Keratinocyte (primary cell): ENCODE measurements around the gene KSR2. TPM values are rescaled to one million over a fixed set of nuclear protein-coding genes. Genes with fewer than 3 reads are reported as not detected.

Experiments
- DNase-seq: peaks from one replicate; pipeline ENCODE4 v3.0.0-alpha.2; 2011; ENCODE audit warnings: low read depth, missing footprints, low spot score
- FAIRE-seq: peaks from 2 replicates; lab custom pipeline; 2011; peaks lifted over from hg19 to GRCh38; lab: Jason Lieb, UNC
- H2AFZ ChIP-seq: 2 replicates; pipeline ENCODE4 v1.6.0; 2012; ENCODE audit warnings: low read length, control low read depth, inconsistent platforms; ENCODE audit not compliant: control insufficient read depth
- H3K27ac ChIP-seq: 2 replicates; pipeline ENCODE4 v1.5.1; 2011; ENCODE audit warnings: low read length; ENCODE audit not compliant: control insufficient read depth, insufficient read depth
- H3K27me3 ChIP-seq: 3 replicates; pipeline ENCODE4 v1.6.0; 2011; ENCODE audit warnings: low read length; ENCODE audit not compliant: control insufficient read depth, insufficient read depth; ENCODE audit errors: extremely low read depth
- H3K36me3 ChIP-seq, 2 experiments: 2 replicates in 1 of 2; 3 replicates in 1 of 2; pipeline ENCODE4 v1.5.1; 2011; ENCODE audit warnings: low read length in 2 of 2, mild to moderate bottlenecking in 1 of 2; ENCODE audit not compliant: control insufficient read depth in 2 of 2, insufficient read depth in 2 of 2; ENCODE audit errors: extremely low read depth in 1 of 2
- H3K4me1 ChIP-seq: 3 replicates; pipeline ENCODE4 v1.5.1; 2011; ENCODE audit warnings: low read length; ENCODE audit not compliant: control insufficient read depth, insufficient read depth; ENCODE audit errors: extremely low read depth
- H3K4me2 ChIP-seq: 3 replicates; pipeline ENCODE4 v1.6.0; 2011; ENCODE audit warnings: low read depth, low read length; ENCODE audit not compliant: control insufficient read depth, insufficient read depth; ENCODE audit errors: extremely low read depth
- H3K4me3 ChIP-seq, 3 experiments: fragments of 200-600 bp in 1 of 3; sonication (generic) in 1 of 3; 2 replicates in 2 of 3; 3 replicates in 1 of 3; pipeline ENCODE4 v1.5.1; 2011 to 2016; ENCODE audit warnings: low read length in 3 of 3, mild to moderate bottlenecking in 3 of 3, control low read depth in 2 of 3, inconsistent platforms in 1 of 3, low read depth in 1 of 3, mixed read lengths in 1 of 3, mixed run types in 1 of 3, moderate library complexity in 1 of 3; ENCODE audit not compliant: control insufficient read depth in 2 of 3, insufficient read depth in 2 of 3; ENCODE audit errors: extremely low read depth in 1 of 3
- H3K79me2 ChIP-seq: 2 replicates; pipeline ENCODE4 v1.6.0; 2012; ENCODE audit warnings: low read length; ENCODE audit not compliant: control insufficient read depth, insufficient read depth
- H3K9ac ChIP-seq: 3 replicates; pipeline ENCODE4 v1.6.0; 2011; ENCODE audit warnings: low read length; ENCODE audit not compliant: control insufficient read depth, insufficient read depth; ENCODE audit errors: extremely low read depth
- H3K9me1 ChIP-seq: 3 replicates; pipeline ENCODE4 v1.6.0; 2011; ENCODE audit warnings: low read length; ENCODE audit not compliant: control insufficient read depth, insufficient read depth; ENCODE audit errors: extremely low read depth
- H3K9me3 ChIP-seq: 2 replicates; pipeline ENCODE4 v1.5.1; 2012; ENCODE audit warnings: low read depth, low read length; ENCODE audit not compliant: control insufficient read depth
- H4K20me1 ChIP-seq: 3 replicates; pipeline ENCODE4 v1.6.0; 2011; ENCODE audit warnings: low read length; ENCODE audit not compliant: control insufficient read depth, insufficient read depth; ENCODE audit errors: extremely low read depth
- CTCF ChIP-seq, 3 experiments: IDR thresholded peaks in 1 of 3; conservative IDR thresholded peaks in 1 of 3; optimal IDR thresholded peaks in 1 of 3; 2 replicates in 2 of 3; 3 replicates in 1 of 3; pipeline versions ENCODE3 to v1.5.1; 2011; ENCODE audit warnings: low read length in 3 of 3, mild to moderate bottlenecking in 3 of 3, moderate library complexity in 2 of 3, control low read depth in 1 of 3, inconsistent platforms in 1 of 3; ENCODE audit not compliant: insufficient read depth in 2 of 3; ENCODE audit errors: extremely low read depth in 1 of 3
- EZH2 ChIP-seq: IDR thresholded peaks from one replicate; pipeline ENCODE4 v1.6.1; 2012; ENCODE audit warnings: inconsistent platforms, mild to moderate bottlenecking, low read length, moderate library complexity
- dilution Hi-C: fragments of 300-500 bp; cut with MboI; formaldehyde crosslinking; loops from one replicate; pipeline ENCODE4 v1.7.0; 2020; ENCODE audit warnings: low sequenced_read_pairs; ENCODE audit not compliant: extremely low pct_ligation_motif_present
- polyA plus RNA-seq, 5 experiments: library from polyadenylated mRNA; depleted of rRNA in 3 of 5; stranded (reverse) in 3 of 5; stranded (forward) in 1 of 5; unstranded in 1 of 5; fragments of >200 nt; gene quantifications; 1 replicate in 1 of 5; 2 replicates in 3 of 5; 3 replicates in 1 of 5; pipeline versions ENCODE4 v1.2.1 to v1.2.3, GENCODE V29; 2011 to 2012; ENCODE audit warnings: missing spikeins in 2 of 5, low read depth in 1 of 5, low replicate concordance in 1 of 5

KSR2 gene
- polyA plus RNA-seq, 1 donor (not counting 4 experiments of a cell fraction or from before 2014, with no cell fraction given): 0.01 TPM

DNA sequence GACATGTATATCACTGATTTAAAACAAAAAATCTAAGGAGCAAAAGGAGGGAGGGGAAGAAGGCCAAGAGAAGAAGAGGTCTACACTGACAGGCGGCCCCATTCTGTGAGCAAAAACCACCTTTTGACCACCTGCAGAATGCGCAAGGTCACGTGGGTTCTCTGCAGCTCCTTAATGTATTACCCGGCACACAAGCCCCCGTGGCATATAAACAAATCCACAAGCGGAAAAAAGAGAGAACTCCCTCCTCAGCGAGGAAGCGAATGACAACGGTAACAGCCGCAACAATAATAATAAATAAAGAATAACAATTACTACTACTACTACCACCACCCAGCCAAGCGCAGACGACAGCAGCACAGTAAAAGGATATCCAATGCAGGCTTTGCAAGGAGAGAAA is 1.3 kb downstream of the KSR2 start:
- dilution Hi-C loops: no loop called here
- H2AFZ ChIP-seq: no peak overlapping the region
- H3K4me2 ChIP-seq: no peak overlapping the region
- peaks cover 4% of the 10 kb centered on the region for H3K4me1 ChIP-seq
- no peaks in the 10 kb centered on the region for H3K9me1 ChIP-seq
- H3K27me3 ChIP-seq: peaks cover 36% of the 10 kb centered on the region
- no peaks in the 10 kb centered on the region for H3K36me3 ChIP-seq
- no peaks in the 10 kb centered on the region for H3K79me2 ChIP-seq
- no peak for TF ChIP-seq EZH2
- TF ChIP-seq CTCF (optimal IDR thresholded peaks at IDR 0.05 in 1 of 3, IDR thresholded peaks at IDR 0.05 in 1 of 3, conservative IDR thresholded peaks at IDR 0.05 in 1 of 3; ENCODE audit: extremely low read depth in 1 of 3, insufficient read depth in 2 of 3, low read length in 3 of 3): no peak
- no peaks in the 10 kb centered on the region for H4K20me1 ChIP-seq
- no peak overlapping the region for H3K27ac ChIP-seq
- FAIRE-seq (no peak), DNase-seq (no peak)
- H3K9ac ChIP-seq: no peak overlapping the region
- H3K4me3 ChIP-seq: no peak overlapping the region
- no peaks in the 10 kb centered on the region for H3K9me3 ChIP-seq

GRCh38 chr12:117967043-117967442 is 1.7 kb downstream of the KSR2 start:
- no peak overlapping the region for H3K4me3 ChIP-seq

More at GRCh38 chr12:117967043-117967442, 1.7 kb downstream of the KSR2 start:
- Histone ChIP-seq H4K20me1 (no peaks in the 10 kb centered on the region), H3K36me3 (no peaks in the 10 kb centered on the region), H3K4me1 (peaks cover 4% of the 10 kb centered on the region), H3K9me3 (no peaks in the 10 kb centered on the region), H3K27me3 (peaks cover 36% of the 10 kb centered on the region), H2AFZ (no peak overlapping the region), H3K27ac (no peak overlapping the region), H3K4me2 (no peak overlapping the region), H3K9ac (no peak overlapping the region), H3K79me2 (no peaks in the 10 kb centered on the region), H3K9me1 (no peaks in the 10 kb centered on the region)
- no peak for DNase-seq
- dilution Hi-C loops: no loop called here
- no peak for FAIRE-seq
- TF ChIP-seq EZH2 (no peak), CTCF (optimal IDR thresholded peaks at IDR 0.05 in 1 of 3, IDR thresholded peaks at IDR 0.05 in 1 of 3, conservative IDR thresholded peaks at IDR 0.05 in 1 of 3; ENCODE audit: extremely low read depth in 1 of 3, insufficient read depth in 2 of 3, low read length in 3 of 3) (no peak)
